HG03558 (cell line): ENCODE measurements around the gene UCP3.

ENCODE experiments used
- ATAC-seq: cut with Tn5 transposase; IDR thresholded peaks from one replicate; pipeline ENCODE4 v1.9.1; 2021; ENCODE audit warnings: moderate number of reproducible peaks; ENCODE audit not compliant: unreplicated experiment; ENCODE audit errors: extremely low read depth

Gene UCP3, protein sequence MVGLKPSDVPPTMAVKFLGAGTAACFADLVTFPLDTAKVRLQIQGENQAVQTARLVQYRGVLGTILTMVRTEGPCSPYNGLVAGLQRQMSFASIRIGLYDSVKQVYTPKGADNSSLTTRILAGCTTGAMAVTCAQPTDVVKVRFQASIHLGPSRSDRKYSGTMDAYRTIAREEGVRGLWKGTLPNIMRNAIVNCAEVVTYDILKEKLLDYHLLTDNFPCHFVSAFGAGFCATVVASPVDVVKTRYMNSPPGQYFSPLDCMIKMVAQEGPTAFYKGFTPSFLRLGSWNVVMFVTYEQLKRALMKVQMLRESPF

DNA sequence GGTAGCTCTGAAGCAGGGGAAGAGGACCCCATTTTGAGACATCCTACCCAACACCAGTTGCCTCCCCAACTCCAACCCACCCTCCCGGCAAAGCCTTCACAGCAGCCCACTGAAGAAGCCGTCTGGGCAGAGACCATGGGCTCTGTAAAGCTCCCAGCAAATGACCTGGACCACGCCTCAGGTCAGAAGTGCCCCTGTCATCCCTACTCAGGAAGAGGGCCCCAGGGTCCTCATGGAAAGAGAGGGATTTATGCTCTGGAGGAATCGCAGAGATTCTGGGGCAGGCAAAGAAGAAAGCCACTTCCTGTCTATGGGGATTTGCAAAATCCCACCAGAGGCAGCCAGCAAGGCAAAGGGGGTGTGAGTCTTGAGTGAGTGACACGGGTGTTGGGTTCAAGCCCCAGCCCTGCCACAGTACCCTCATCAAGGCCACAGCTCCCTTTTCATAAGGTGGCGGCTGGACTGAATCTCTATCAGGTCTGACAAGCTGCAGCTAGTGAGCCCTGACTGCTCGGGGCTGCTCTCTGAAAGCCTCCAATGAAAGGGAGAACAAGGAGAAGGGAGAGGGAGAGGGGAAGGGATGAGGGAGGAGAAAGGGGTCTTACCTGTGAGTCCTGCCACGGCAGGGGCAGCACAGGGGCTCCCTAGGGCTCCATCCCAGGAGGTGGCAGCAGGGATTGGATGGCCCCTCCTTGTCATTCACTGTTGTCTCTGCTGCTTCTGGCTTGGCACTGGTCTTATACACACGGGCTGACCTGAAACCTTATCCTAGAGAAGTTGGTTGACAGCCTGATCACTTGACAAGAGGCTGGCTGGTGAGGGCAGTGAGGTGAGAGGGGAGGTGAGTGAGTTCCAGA lies at the start of gene UCP3:
UCP3 (minus strand) TSS at position 713 of the 857 bp plus-strand sequence. CDS start 2,043 bp downstream, outside the sequence.
- no peak for ATAC-seq

DNA sequence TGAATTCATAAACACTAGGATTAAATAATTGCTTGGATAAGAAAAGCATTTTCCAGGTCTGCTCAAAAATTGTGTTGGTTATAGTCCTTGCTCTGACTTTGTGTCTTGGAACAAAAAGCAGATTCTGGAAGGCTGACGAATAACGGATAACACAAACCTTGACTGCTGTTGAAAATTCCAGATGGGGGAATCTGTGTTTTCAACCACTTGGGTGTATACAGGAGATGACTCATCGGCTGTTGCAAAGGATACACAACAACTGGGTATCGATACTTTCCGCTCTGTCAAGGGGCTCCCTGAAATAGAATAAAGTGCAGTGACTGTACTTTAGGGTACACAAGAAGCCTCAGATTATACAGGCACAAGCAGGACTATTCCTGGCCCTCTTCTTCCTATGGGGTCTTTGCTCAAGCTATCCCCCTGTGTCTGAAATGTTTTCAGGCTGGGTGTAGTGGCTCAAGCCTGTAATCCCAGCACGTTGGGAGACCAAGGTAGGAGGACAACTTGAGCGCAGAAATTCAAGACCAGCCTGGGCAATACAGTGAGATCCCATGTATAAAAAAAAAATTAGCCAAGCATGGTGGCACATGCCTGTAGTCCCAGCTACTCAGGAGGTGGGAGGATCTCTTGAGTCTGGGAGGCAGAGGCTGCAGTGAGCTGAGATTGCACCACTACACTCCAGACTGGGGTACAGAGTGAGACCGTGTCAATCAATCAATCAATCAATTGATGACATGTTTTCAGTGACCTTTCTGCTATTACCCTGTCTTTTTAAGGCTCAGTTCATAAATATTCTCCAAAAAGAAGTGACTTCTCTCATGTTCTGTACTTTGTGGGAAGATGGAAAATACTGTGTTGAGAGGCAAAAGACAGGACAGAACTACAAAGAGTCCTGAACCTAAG lies 48.6 kb upstream of the UCP3 start:
- ATAC-seq, result no peak

DNA sequence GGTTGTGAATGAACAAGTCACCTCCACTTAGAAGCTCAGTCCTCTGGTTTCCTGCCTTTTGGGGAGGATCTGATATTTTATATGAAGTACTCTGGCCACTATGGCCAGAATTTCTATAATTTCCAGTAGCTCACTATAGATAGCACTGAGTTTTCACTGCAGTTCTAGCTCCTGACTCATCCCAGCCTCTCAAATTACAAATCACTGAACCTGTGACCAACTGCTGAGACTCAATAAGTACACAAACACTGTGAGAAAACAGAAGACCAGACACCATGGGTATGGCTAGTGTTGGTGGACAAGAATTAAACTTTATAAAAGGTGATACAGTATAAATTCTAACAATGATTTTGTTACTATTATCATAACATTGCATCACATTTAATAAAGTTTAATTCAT lies 47.1 kb upstream of the UCP3 start:
- ATAC-seq, result no peak

DNA sequence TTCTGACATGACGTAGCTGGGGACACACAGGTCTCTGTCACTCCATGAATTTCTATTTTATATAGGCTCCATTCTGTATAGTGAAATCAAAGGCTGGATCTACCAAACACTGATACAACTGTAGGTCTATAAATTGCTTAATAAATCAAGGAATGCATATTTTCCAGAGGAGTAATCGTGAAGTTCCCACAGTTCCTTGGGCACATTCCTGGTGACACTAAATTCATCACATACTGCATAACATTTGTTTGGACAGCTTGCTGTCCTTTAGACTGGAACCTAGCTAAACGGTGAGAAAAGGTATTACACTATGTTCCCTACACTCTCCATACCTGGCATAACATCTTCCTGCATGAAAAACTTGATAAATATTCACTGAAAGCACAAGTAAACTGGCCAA lies 41.6 kb upstream of the UCP3 start:
- no peak for ATAC-seq

DNA sequence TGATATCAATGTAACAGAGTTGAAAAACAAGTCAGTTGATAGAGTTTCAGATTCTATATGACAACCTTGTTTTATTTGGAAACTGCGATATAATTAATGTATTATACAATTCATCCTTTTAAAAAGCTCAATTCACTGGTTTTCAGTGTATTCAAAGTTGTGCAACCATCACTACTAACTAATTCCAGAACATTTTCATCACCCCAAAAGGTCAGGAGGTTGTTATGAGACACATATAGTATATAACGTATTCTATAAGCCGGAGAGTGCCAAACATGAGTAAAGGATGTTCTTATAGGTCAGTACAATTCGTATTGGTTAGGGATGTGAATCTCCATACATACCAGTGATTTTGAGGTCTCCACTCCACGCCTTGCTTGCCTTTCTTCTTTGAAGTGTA lies 40.1 kb upstream of the UCP3 start:
- ATAC-seq, result no peak

DNA sequence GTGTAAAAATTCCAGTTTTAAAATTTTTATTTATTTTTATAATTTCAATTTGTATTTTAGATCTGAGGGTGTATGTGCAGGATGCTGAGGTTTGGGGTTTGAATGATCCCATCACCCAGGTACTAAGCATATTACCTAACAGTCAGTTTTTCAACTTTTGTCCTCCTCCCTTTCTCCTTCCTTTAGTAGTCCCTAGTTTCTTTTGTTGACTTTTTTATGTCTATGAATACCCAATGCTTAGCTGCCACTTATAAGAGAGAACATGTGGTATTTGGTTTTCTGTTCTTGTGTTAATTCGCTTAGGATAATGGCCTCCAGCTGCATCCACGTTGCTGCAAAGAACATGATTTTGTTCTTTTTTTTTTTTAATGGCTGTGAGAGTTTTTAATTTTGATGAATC lies 35.7 kb upstream of the UCP3 start:
- no peak for ATAC-seq

DNA sequence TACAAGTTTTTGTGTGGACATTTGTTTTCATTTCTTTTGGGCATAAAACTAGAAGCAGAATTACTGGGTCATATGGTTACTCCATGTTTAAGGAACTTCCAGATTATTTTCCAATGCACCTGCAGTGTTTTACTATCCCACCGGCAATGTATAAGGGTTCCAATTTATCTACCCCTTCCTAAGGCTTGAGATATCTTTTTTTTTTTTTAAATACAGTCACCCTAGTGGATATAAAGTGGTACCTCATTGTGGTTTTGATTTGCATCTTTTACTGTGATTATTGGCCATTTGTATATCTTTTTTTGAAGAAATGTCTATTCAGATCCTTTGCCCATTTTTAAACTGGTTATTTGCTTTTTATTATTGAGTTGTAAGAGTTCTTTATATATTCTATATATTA lies 34.6 kb upstream of the UCP3 start:
- ATAC-seq, result no peak

DNA sequence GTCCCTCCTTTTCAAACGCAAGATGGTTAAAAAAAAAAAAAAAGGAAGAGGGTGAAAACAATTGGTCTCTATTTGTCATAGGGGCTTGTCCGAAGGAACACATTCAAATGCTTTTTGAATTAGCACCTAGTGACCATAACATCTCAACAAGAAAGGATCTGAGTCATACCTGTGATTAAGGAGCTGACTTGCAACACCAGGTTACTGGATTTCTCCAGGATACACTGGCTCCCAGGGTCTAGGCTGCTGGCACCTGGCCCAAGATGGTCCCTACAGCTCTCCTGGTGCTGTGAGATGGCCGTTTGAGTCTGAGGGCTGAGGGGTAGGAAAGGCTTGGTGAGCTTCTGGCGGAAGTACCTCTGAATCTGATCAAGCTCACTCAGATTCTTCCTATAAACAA lies 28.4 kb upstream of the UCP3 start:
- ATAC-seq, result no peak

DNA sequence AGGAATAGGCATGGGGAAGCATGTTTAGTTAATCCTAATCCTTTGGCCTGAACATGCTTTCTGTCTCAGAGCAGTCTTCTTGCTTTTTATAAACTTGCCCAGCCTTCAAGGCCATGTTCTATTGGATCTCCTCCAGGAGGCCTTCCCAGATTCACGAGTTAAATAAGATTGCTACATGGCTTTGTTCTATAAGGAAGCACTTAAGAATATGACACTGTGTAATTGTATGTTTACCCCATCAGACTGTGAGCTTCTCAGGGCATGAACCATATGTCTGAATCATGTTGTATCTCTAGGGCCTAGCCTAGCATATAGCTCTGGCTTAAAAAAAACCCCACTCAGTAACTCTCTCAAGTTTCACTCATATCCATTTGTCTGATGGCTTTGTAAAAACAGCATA lies 26.4 kb upstream of the UCP3 start:
- no peak for ATAC-seq

DNA sequence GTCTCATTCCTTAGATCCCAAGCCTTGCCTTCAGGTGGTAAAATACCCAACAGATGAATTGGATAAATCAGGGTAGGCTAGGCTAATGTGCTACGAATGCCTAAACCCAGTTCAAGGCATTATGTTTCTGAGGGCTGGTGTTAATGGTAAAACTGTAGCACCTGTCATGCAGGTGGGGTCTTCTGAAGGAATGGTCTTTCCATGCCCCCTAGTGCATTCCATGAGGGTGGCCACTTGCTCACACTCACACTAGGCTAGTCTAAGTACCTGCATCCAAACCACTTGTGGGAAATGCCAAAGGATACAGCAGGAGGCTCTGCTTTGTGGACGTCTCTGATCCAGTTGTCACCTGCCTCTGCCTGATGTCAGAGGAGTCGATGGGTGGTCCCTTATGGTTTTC lies 24.2 kb upstream of the UCP3 start:
- no peak for ATAC-seq

DNA sequence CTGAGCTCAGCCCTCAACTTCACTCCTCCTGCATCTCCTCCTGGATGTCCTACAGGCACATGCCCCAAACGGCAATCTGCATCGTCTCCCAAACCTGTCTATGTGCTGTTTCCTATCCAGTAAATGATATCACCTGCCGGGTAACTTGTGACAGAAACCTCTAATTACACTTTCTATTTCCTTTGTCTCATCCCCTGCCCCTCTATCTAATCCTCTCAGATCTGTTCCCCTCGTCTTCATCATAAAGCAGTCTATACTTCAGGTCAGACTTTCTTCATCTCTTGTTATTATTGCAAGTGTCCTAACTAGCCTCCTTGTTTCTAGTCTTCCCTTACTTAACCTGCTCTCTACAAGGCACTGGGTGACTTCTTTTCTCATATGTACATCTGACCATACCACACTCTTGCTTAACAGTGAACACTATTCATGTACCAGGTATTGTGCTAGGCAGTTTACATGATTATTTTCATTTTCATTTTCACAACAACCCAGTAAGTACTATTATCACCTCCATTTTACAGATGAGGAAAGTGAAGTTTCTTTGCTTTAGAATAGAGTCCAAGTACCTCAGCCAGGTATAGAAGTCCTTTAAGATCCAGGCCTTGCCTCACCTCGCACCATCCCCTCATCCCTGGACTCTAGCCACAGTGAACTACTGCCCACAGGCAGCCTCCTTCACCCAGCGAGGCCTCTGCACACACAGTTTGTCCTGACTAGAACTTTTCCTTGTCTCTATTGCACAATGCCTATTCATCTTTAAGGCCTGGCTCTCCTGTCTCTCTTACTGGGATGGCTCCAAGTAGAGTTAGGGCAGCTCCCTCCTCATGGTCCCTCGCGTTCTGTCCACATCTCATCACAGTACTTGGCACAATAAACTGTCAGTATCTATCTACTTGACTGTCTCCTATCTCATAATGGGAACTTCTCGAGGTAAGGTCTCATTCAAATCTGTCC lies 22.1 kb upstream of the UCP3 start:
- no peak for ATAC-seq

DNA sequence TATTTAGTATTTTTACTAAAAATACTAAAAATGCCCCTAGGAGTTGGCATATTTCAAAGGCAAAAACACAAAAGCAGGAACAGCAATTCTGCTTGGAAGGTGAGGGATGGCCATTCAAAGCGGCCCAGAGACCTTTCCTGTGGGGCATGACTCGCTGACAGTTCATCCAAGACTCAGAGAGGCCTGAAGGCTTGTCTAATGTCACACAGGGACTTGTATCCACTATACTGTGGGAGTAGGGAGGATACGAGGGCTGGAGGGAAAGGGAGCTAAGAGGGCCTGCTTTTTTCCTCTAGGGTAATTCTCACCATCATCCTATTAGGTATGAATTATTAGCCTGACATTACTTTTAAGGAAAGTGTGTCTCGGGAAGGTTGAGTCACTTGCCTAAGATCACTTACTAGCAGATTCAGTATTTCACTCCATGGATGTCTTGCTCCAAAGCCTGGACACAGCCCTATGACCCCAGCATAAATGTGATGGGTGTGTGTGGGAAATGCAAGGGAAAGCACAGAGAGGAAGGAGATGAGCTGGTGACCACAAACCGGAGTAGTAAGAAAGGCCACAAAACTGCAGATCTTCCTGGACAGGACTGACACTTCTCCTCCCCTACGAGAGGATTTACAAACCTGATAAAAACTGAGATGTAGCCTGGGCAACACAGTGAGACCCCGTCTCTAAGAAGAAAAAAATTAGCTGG lies 16.7 kb upstream of the UCP3 start:
- no peak for ATAC-seq

DNA sequence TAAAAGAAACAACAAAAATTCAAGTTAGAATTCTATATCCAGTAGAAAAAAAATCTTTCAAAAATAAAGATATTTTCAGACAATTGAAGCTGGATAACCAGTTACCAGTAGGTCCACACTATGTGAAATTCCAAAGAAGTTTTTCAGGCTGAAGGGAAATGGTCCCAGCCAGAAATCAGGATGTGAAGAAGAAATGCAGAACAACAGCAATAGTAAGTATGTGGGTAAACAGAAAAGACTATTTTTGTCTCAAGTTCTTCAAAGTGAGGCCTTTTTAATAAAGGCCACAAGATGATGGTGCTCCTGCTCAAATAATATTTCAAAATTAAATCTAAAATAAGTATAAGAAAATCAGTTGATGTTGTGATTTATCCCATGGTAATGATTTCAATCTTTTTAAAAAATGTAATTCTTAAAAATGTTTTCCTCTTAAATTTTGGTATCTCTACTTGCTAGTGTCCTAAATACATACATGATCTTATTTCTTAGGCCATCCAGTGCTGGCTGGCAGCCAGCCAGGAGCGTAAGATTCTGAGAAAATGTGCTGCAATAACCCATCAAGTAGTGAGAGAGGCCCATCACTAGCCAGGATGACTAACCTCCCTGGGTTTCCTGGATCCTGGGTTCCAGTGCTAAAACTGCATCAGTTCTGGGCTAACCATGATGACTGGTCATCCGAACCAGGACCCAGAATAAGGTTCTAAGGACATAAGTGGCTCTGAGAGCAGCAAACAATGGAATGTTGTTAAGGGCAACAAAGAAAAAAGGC lies 15.6 kb upstream of the UCP3 start:
- no peak for ATAC-seq

DNA sequence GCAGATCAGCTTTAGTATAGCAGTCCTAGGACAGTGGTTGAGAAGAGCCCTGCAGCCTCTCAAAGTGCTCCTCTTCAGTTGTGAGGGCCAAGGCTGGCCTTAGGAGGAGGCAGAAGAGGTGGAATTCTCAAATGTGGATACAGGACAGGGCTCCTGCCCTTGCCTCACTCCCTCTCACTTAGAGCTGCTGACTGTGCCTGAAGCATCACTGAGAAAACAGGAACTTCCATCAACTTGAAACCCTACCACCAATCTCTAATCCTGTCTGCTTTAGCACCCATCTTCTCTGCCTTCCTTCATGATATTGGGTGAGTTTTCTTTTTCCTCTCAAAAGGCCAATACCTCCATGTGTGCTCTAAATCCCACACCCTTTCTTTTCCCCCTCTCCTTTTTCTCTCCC lies 14.4 kb upstream of the UCP3 start:
- ATAC-seq, result no peak

DNA sequence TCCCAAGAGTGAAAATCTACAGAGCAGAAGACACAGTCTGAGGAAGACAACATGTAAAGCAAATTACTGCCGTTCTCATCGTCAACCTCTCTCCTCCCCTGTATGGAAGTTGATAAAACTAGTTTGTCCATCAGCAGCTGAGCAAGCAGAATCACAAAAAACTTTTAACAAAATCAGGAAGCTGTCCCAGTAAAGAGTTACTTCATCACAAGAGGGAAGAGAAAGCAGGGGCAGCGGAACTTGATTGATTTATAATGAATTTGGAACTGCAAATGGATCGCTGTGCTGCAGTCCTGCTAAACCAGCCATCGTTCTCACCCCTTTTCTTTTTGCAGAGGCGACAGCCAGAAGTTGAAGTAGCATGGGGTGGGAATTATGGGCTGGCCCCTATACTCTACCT lies 13.7 kb upstream of the UCP3 start:
- ATAC-seq, result no peak

DNA sequence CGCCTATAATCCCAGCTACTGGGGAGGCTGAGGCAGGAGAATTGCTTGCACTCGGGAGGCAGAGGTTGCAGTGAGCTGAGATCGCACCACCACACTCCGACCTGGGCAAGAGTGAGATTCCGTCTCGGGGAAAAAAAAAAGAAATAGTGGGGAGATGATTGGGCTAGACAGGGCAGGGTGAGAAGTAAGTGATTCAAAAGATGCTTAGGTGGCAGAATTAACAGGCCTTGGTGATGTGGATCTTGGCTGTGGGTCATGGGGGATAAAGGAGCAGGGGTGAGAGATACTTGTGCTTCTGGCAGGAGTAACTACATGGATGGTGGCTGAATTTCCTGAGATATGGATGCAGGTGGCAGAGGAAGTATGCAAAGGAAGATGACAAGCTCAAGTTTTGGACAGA lies 13.1 kb upstream of the UCP3 start:
- ATAC-seq, result no peak

DNA sequence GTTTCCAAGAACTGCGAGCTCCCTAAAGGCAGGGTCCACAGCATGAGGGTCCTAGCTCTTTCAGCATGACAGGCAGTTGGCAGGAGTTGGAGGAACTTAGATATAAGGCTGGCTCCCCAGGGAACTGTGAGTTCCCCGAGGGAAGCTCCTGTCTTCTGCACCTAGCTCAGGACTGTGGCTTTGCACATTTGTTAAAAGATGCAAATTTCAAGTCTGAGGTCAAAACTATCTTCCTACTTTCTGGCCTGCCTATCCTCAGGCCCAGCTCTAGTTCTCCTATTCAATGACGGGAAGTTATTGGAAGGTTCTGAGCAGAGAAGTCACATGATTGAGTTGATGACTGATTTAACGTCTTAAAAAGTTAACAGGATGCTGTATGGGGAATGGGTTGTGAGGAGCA lies 11.7 kb upstream of the UCP3 start:
- ATAC-seq, result no peak

DNA sequence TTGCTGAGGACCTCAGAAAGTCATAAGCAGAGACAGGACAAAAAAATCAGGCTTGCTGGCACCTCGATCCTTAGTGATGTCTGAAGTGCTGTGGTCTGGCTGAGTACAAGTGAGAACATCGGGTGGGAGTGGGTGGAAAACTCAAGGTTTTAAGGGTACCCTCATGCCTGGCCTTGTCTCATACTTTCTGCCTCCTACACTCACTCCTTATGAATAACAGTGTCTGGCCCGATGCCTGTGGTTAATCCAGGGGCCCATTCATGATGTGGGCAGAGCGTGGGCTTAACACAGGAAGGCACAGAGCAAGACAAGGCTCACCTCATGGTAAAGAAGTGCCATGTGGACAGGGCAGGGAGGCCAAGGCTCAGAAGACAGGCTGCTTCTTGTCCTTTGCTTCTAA lies 11.0 kb upstream of the UCP3 start:
- no peak for ATAC-seq
